Stimulated activated CD4-positive, alpha-beta T cell treated with anti-CD3 and anti-CD28 coated beads, TNF-alpha, amount 100 ng/mL, for 24 hours (primary cell): ENCODE results near the gene DLEU7.

Experiments
- DNase-seq, 3 experiments: peaks; one replicate each; pipeline ENCODE4 v3.0.0-alpha.2; 2020; ENCODE audit warnings: low read depth in 3 of 3

DLEU7 gene

DNA sequence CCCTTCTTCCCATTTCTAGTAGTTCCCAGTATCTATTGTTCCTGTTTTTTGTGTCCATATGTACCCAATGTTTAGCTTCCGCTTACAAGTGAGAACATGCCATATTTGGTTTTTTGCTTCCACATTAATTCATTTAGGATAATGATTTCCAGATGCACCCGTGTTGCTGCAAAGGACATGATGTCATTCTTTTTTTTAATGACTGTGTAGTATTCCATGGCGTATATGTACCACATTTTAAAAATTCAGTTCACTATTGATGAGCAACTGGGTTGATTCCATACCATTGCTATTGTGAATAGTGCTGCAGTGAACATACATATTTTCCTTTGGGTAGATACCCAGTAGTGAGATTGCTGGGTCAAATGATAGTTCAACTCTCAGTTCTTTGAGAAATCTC lies 50.5 kb downstream of the DLEU7 start:
- no peak for DNase-seq

DNA sequence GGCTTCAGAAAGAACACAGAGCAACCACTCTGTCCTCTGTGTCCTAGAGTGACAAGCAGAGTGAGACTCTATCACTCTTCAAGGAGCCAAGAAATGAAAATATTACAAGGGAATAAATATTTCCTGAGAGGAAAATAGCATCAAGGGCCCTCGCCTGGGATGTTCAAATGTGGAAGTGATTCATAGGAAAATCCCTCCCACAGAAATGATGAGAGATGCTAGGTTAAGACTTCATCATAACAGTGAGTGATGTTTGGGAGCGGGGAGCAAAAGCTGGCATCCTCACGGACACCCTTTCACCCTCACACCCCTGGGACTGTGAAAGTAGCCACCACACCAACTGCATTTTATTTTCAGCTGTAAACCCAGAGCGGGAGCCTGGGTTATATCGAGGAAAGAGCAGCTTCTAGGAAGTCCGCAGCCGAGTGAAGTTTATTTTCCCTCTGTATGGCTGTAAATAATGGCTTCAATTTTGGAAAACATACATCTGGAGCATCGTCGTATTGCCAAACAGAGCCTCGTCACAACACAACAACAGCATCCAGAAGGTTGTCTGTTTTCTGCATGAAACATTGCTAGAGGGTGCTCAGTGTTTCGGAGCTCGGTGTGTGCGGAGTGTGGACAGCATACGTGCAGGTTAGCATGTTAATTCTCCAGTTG lies 54.8 kb downstream of the DLEU7 start:
- no peak for DNase-seq

DNA sequence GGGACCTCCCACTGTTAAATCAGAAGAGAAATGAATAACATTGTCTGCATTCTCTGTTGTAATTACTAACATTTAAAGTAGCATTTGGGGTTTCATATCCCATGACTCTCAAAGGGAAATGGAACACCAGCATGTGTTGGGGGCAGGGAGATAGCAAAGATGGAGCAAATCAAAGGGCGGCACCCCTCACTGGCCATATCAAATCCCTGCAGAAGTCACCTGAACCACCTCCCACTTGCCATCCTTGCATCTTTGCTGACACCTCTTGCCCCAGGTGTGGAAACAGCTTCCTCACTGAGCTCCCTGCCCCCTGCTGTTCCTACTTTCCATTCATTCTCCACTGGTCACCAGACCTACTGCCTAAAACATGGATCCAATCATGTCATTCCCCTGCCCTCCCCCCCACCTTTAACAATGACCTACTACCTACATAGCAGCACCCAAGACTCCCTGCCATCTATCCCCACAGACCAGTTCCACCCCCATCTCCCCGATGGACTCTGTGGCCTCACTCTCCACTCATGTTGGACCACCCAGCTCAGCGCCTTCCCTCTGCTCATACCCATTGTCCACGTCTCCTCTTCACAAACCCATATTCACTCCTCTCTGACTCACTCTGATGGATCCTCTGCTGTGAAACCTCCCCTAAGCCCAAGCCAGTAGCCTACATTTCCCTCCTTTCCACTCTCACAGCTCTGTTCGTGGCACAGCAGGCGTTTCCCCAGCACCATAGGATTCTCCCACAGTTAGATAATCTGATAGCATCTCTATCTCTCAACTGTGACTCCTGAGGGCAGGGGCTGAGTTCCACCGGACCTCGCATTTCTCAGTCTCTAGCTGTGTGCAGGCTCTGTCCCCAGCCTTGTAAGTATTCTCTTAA lies 55.9 kb downstream of the DLEU7 start:
- no peak for DNase-seq

GRCh38 chr13:50783717-50784290 lies 59.7 kb downstream of the DLEU7 start:
- no peak for DNase-seq

GRCh38 chr13:50783066-50783465 lies 60.4 kb downstream of the DLEU7 start:
- DNase-seq = no peak

- no peak for DNase-seq
These were observed 63.1 kb downstream of the DLEU7 start for GRCh38 chr13:50780201-50781015.

- no peak for DNase-seq
These were observed 63.9 kb downstream of the DLEU7 start for GRCh38 chr13:50779443-50780200.
